Fibroblast of villous mesenchyme (primary cell): ENCODE data around the gene EPHB2. TPM values are rescaled to one million over a fixed set of nuclear protein-coding genes. Genes with fewer than 3 reads are reported as not detected.

Experiments
- DNase-seq: peaks from one replicate; pipeline ENCODE4 v3.0.0-alpha.2; 2010; ENCODE audit warnings: low read depth
- H3K4me3 ChIP-seq: 2 replicates; pipeline ENCODE4 v1.5.1; 2011; ENCODE audit warnings: low read depth, mild to moderate bottlenecking, low read length
- total RNA-seq: library from RNA; depleted of rRNA; stranded (reverse); fragments of >200 nt; gene quantifications from 2 replicates; pipeline ENCODE4 v1.2.3, GENCODE V29; 2012
- TF ChIP-seq, protein P1 (sequence below): IDR thresholded peaks from 2 replicates; pipeline ENCODE4 v1.5.1; 2012; ENCODE audit warnings: low read depth, mild to moderate bottlenecking, low read length; ENCODE audit not compliant: insufficient read depth

The EPHB2 gene
- total RNA-seq, 1 donor, result 4.3 TPM

DNA sequence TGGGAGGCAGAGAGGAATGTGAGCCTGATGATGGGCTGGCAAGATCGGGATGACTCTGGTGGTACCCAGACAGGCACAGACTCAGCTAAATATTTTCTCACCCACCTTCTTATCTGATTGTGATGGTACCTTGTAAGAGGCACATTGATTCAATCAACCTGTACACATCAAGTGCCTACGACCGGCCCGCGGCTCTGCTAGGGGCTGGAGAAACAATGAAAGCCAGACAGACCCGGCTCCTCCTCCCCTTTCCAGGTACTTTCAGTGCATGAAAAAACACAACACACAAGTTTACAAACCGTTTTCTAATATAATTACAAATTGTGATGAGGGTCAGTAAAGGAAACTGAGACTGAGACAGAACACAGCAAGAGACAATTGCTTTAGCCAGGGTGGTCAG is 147.0 kb downstream of the EPHB2 start:
- DNase-seq, result no peak
- no peak overlapping the region for H3K4me3 ChIP-seq
- TF ChIP-seq, protein P1, sequence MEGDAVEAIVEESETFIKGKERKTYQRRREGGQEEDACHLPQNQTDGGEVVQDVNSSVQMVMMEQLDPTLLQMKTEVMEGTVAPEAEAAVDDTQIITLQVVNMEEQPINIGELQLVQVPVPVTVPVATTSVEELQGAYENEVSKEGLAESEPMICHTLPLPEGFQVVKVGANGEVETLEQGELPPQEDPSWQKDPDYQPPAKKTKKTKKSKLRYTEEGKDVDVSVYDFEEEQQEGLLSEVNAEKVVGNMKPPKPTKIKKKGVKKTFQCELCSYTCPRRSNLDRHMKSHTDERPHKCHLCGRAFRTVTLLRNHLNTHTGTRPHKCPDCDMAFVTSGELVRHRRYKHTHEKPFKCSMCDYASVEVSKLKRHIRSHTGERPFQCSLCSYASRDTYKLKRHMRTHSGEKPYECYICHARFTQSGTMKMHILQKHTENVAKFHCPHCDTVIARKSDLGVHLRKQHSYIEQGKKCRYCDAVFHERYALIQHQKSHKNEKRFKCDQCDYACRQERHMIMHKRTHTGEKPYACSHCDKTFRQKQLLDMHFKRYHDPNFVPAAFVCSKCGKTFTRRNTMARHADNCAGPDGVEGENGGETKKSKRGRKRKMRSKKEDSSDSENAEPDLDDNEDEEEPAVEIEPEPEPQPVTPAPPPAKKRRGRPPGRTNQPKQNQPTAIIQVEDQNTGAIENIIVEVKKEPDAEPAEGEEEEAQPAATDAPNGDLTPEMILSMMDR, result no peak

DNA sequence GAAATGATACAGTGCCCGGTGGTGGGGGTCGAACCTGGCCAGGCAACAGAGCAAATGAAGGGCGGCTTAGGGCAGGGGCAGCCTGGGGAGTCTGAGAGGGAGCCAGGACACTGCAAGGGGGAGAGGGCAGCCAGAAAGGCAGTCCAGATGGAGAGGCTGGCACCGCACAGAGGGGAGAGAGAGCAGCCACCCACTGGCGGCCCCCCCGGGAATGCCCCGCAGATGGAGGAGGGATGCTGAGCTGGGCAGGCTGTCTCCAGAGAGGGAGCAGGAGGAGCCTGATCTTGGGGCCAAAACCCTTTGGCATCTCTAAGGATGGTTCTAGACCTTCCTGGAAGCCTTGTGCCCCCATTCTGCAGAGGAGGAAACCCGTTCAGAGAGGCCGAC is 149.8 kb downstream of the EPHB2 start:
- TF ChIP-seq, protein P1, result no peak
- DNase-seq, result no peak
- no peak overlapping the region for H3K4me3 ChIP-seq

DNA sequence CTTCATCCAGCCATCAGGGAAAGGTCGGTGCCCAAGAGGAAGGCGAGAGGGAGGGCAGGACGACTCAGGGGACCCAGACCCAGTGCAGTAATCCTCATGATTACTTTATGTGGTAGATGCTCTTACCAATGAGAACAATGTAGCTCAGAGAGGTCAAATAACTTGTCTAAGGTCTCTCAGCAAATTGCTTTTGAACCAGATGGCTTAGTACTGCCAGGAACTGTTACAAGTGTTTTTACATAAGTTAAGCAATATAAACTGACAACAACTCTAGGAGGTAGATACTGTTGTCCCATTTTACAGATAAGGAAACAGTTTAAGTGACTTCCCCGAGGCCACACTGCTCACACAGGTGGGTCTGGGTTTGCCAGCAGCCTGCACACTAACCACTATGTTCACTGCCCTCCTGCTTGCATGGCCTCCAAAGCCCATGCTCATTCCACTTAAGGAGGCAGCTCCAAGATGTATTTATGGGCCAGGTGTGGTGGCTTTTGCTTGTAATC is 150.3 kb downstream of the EPHB2 start:
- TF ChIP-seq, protein P1, result no peak
- no peak overlapping the region for H3K4me3 ChIP-seq

DNA sequence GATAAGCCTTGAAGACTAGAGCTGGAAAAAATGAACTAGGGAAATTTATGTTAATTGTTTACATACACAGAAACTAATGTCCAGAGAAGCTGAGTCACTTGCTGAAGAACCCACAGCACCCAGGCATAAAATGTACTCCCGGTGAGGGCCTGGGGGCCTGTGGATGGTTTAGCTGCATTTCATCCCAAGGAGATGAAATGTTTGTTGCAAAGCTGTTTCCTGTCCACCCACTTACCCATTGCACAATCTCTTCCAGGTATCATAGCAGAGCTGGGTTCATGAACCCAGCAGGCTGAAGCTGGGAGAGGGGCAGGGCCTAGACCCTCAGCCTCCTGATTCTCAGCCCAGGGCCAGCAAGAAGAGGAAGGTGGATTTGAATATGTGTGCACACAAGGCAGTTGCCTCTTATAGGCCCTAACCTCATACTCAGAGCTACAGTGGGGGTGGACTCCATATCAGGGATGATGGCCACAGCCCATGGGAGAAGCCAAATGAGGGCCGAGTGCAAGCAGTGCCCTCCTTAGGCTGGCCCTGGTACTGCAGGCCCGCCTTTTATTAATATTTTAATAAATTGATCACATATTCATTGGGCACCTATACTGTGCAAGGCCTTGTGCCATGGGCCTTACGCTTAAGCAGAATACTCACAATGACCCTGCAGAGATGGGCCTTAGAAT is 151.3 kb downstream of the EPHB2 start:
- TF ChIP-seq, protein P1, result peak; percentile 98
- DNase-seq, result peak; percentile 84
- H3K4me3 ChIP-seq, result no peak overlapping the region

More for the DNA sequence above, 150.3 kb downstream of the EPHB2 start:
- no peak for DNase-seq

DNA sequence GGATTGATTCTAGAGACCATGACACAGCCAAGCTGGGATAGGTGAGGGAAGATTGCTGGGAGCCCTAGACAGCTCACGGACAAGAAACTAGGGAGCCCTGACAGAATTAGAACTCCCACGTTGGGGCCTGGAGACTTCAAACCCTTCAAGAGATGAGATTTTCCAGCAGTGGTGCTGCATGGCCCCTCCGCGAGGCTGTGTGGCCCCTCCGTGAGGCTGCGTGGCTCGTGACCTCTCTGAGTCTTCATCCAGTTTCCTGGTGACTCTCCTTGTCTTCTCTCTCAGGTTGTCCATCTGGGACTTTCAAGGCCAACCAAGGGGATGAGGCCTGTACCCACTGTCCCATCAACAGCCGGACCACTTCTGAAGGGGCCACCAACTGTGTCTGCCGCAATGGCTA is 152.1 kb downstream of the EPHB2 start:
- TF ChIP-seq, protein P1, result no peak
- no peak overlapping the region for H3K4me3 ChIP-seq
- DNase-seq, result no peak

DNA sequence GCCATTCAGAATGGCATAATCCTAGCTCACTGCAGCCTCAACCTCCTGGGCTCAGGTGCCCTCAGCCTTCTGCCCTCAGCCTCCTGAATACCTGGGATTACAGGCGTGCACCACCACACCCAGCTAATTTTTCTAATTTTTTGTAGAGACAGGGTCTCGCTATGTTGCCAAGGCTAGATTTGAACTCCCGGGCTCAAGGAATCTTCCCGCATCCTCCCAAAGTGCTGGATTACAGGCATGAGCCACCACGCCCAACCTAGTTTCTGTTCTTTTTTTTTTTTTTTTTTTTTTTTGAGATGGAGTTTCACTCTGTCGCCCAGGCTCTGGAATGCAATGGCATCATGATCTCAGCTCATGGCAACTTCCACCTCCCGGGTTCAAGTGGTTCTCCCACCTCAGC is 153.1 kb downstream of the EPHB2 start:
- TF ChIP-seq, protein P1, result no peak
- DNase-seq, result no peak
- no peak overlapping the region for H3K4me3 ChIP-seq

DNA sequence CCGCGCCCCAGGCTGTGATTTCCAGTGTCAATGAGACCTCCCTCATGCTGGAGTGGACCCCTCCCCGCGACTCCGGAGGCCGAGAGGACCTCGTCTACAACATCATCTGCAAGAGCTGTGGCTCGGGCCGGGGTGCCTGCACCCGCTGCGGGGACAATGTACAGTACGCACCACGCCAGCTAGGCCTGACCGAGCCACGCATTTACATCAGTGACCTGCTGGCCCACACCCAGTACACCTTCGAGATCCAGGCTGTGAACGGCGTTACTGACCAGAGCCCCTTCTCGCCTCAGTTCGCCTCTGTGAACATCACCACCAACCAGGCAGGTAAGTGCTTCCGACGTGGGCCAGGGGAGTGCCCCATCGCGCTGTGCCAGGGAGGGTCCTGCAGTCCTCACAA is 154.2 kb downstream of the EPHB2 start:
- no peak overlapping the region for H3K4me3 ChIP-seq
- TF ChIP-seq, protein P1, result no peak
- DNase-seq, result no peak
